ENCODE results near the gene WNT7A. TPM values are rescaled to one million over a fixed set of nuclear protein-coding genes. Genes with fewer than 3 reads are reported as not detected.

The WNT7A gene
- total RNA-seq, 1 donor from 2014 or later, result not detected

DNA sequence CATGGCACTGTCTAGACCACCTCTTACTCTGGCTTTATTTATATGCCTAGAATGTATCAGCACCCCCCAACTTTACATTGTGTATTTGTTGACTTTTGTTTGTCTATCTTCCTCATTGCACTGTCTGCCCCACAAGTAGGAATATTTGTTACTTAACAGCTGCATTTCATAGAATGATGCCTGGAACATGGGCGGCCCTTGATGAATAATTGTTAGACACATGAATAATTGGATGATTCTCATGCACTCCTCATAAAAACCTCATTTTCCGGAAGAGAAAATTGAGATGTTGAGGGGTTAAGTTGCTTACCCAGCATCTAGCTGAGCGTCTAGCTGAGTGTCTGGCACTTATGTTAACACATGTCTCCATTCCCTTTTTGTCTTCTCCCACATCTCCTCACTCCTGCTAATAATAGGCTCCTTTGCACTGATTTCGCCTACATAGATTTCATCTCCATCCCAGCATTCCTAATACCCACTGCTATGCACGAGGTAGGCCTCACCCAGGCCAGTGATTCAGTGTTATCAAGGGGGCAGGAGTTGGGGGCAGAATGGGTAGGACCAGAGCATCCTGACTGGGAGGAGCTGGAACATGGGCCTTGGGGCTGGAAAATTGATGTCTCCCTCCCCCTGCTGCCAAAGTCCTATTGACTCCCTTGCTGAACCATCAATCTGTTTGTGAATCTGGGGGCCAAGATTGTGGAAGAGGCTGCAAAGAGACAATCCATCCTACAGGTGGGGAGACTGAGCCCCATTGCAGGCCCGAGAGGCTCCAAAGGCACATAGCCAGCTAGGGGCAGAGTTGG lies 7.8 kb upstream of the WNT7A start:
- intact Hi-C loops (cut with DNase I), result no loop called here

DNA sequence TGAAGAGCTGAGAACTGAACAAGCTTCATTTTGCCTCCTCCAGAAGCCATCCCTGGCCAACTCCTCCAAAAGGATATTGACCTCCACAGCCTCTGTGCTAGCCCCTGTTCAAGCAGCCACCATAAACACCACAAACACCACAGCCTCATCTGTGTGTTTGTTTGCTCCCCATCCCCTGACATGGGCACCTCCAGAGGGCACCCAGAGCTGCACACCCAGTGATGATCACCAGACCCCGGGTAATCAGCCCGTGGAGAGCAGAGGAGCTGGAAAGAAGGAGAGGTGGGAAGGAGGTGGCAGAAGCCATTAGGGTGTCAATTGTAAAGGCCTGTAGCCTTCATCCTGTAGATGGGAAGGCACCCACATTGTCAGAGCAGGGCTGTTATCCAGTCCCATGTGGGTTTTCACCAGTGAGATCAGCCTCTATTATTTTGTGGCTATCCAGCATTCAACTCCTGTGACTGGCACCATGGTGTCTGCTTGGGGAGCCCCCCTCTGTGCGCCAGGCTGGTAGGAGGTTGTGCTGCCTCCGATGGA lies 6.8 kb upstream of the WNT7A start:
- Histone ChIP-seq H3K36me3 (no peaks in the 10 kb centered on the region), H3K9me3 (no peaks in the 10 kb centered on the region), H3K27ac (no peak overlapping the region), H3K4me3 (no peak overlapping the region), H3K4me1 (no peaks in the 10 kb centered on the region), H3K27me3 (no peaks in the 10 kb centered on the region)
- TF ChIP-seq, protein P1, sequence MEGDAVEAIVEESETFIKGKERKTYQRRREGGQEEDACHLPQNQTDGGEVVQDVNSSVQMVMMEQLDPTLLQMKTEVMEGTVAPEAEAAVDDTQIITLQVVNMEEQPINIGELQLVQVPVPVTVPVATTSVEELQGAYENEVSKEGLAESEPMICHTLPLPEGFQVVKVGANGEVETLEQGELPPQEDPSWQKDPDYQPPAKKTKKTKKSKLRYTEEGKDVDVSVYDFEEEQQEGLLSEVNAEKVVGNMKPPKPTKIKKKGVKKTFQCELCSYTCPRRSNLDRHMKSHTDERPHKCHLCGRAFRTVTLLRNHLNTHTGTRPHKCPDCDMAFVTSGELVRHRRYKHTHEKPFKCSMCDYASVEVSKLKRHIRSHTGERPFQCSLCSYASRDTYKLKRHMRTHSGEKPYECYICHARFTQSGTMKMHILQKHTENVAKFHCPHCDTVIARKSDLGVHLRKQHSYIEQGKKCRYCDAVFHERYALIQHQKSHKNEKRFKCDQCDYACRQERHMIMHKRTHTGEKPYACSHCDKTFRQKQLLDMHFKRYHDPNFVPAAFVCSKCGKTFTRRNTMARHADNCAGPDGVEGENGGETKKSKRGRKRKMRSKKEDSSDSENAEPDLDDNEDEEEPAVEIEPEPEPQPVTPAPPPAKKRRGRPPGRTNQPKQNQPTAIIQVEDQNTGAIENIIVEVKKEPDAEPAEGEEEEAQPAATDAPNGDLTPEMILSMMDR (IDR thresholded peaks at IDR 0.05), result no peak
- DNase-seq (ENCODE audit: low spot score in 2 of 2), result peak in 1 of 2 donors; percentile 45
- intact Hi-C loops (cut with DNase I), result no loop called here

More for the DNA sequence above, 7.8 kb upstream of the WNT7A start:
- Histone ChIP-seq H3K9me3 (no peaks in the 10 kb centered on the region), H3K27ac (no peak overlapping the region), H3K36me3 (no peaks in the 10 kb centered on the region), H3K4me3 (no peak overlapping the region), H3K27me3 (no peaks in the 10 kb centered on the region), H3K4me1 (no peaks in the 10 kb centered on the region)
- DNase-seq (ENCODE audit: low spot score in 2 of 2), result peak in 1 of 2 donors; percentile 30
- TF ChIP-seq, protein P1 (IDR thresholded peaks at IDR 0.05), result no peak

DNA sequence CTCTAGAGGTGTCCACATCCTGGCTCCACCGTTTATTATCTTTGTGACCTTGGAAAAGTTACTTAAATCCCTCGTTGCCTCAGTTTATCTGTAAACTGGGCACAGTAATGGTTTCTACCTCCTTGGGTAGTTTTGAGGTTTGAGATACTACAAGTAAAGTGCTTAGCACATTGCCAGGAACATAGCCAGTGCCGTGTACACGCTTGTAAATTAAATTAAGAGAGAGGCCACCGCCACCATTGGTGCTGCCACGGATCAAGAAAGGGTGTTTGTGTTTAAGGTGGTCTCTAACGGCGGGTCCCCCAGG lies 5.8 kb upstream of the WNT7A start:
- Histone ChIP-seq H3K36me3 (no peaks in the 10 kb centered on the region), H3K27ac (no peak overlapping the region), H3K4me1 (no peaks in the 10 kb centered on the region), H3K27me3 (no peaks in the 10 kb centered on the region), H3K9me3 (no peaks in the 10 kb centered on the region), H3K4me3 (no peak overlapping the region)
- TF ChIP-seq, protein P1 (IDR thresholded peaks at IDR 0.05), result no peak
- DNase-seq (ENCODE audit: low spot score in 2 of 2), result no peak
- intact Hi-C loops (cut with DNase I), result no loop called here

DNA sequence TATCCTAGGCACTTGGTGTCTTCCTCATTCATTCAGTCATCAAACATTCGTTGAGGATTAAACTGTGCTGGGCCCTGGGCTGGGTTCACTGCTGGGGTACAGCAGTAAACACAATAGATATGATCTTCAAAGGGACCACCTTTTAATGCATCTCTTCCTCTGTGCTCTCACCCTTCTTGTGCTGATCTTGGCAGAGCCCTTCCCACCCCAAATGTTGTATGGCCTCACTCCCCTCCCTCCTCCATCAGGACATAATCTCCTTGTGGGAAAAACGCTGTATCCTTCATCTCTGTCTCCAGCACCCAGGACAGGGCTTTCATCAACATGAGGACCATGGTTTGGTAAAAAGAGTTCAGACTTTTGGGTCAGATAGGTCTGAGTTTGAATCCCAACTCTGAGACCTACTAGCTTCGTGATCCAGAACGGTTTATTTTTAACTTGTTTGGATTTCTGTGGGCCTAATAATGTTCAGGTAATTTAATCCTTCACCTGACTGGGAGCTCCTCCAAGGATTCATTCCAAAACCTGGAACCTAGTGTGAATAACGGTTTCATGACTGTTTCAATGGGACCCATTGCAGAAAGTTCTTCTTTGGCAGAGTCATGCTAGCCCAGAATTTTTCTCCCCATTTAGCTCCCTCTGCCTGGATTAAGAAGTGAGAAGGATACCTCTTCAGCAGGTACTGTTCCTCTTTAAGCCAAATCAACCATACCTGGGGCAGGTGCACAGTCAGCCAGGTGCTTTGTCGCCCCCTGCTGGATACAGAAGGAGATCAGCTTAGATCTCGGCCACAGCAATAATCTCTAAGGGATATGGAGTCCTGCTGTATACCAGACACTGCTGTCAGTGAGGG lies 5.2 kb upstream of the WNT7A start:
- Histone ChIP-seq H3K4me1 (no peaks in the 10 kb centered on the region), H3K9me3 (no peaks in the 10 kb centered on the region), H3K4me3 (no peak overlapping the region), H3K27me3 (no peaks in the 10 kb centered on the region), H3K36me3 (no peaks in the 10 kb centered on the region), H3K27ac (no peak overlapping the region)
- intact Hi-C loops (cut with DNase I), result no loop called here
- peak in 1 of 2 donors; percentile 31 for DNase-seq (ENCODE audit: low spot score in 2 of 2)
- TF ChIP-seq, protein P1 (IDR thresholded peaks at IDR 0.05), result no peak

DNA sequence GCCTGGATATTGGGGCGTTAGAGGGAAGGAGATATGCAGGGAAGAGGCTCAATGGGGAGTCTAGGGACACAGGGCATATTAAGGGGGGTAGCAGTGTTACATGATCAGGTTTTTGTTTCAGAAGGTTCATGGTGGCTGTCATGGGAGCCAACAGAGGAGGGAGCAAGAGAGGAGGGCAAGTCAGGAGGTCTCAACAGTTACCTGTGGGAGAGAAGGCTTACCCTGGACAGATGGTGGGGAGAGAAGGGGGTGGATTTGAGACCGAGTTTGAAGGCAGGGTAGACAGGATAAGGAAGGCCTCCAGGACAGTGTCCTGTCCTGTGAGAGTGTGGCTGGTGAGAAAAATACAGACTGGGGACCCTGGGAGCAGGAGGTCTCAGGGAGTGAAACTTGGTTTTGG lies 3.8 kb upstream of the WNT7A start:
- H3K36me3 ChIP-seq, result no peaks in the 10 kb centered on the region
- peaks cover 1 to 9% of the 10 kb centered on the region in 2 donors for H3K4me1 ChIP-seq
- peaks cover 6% of the 10 kb centered on the region for H3K27me3 ChIP-seq
- intact Hi-C loops (cut with DNase I), result no loop called here
- no peak overlapping the region for H3K27ac ChIP-seq
- no peak for DNase-seq (ENCODE audit: low spot score in 2 of 2)
- H3K9me3 ChIP-seq, result no peaks in the 10 kb centered on the region
- TF ChIP-seq, protein P1 (IDR thresholded peaks at IDR 0.05), result no peak
- no peak overlapping the region for H3K4me3 ChIP-seq
